ENCODE measurements around the gene GPR42. TPM values are rescaled to one million over a fixed set of nuclear protein-coding genes. Genes with fewer than 3 reads are reported as not detected.
A peak's percentile ranks its signal among the peaks of the same experiment; 100 is the strongest.

Gene GPR42
- total and polyA plus RNA-seq, 11 donors: not detected

- DNase-seq (no peak), ATAC-seq (no peak)
- peaks cover 0 to 9% (median 0%) of the 10 kb centered on the region in 12 donors for H3K4me1 ChIP-seq
Observed at GRCh38 chr19:35341565-35342225, 29.2 kb upstream of the GPR42 start.

GRCh38 chr19:35342430-35342829 lies 28.4 kb upstream of the GPR42 start:
- WGBS, 4 donors: 49 to 66% (median 52%) methylated on average over 5 of the region's 5 CpGs
- no peaks in the 10 kb centered on the region for H3K36me3 ChIP-seq
- DNase-seq (no peak), ATAC-seq (no peak)
- no peaks in the 10 kb centered on the region for H3K9me3 ChIP-seq
- no peak overlapping the region for H3K27ac ChIP-seq
- TF ChIP-seq POLR2A (IDR thresholded peaks at IDR 0.05): no peak
- no peak for TF ChIP-seq CTCF (IDR thresholded peaks at IDR 0.05)
- H3K27me3 ChIP-seq: peaks cover 0 to 5% (median 0%) of the 10 kb centered on the region in 9 donors
- intact Hi-C loops (cut with DNase I): no loop called here
- peaks cover 0 to 16% (median 0%) of the 10 kb centered on the region in 12 donors for H3K4me1 ChIP-seq
- H3K4me3 ChIP-seq: no peak overlapping the region

More at GRCh38 chr19:35341565-35342225, 29.2 kb upstream of the GPR42 start:
- no peak overlapping the region for H3K4me3 ChIP-seq
- intact Hi-C loops (cut with DNase I): no loop called here
- no peak for TF ChIP-seq POLR2A (IDR thresholded peaks at IDR 0.05)
- no peak for TF ChIP-seq CTCF (IDR thresholded peaks at IDR 0.05)
- WGBS, 4 donors: 76 to 89% (median 81%) methylated on average over 14 of the region's 14 CpGs
- H3K36me3 ChIP-seq: no peaks in the 10 kb centered on the region
- H3K27ac ChIP-seq: no peak overlapping the region
- peaks cover 0 to 5% (median 0%) of the 10 kb centered on the region in 9 donors for H3K27me3 ChIP-seq
- no peaks in the 10 kb centered on the region for H3K9me3 ChIP-seq

GRCh38 chr19:35344511-35345031 lies 26.3 kb upstream of the GPR42 start:
- TF ChIP-seq CTCF (IDR thresholded peaks at IDR 0.05) (no peak), POLR2A (IDR thresholded peaks at IDR 0.05) (no peak)
- WGBS, 4 donors: 76 to 85% (median 83%) methylated on average over 13 to 17 of the region's 17 CpGs
- DNase-seq: peak in 1 of 5 donors; percentile 33
- H3K27me3 ChIP-seq: peaks cover 0 to 9% (median 0%) of the 10 kb centered on the region in 9 donors
- peaks cover 0 to 26% (median 0%) of the 10 kb centered on the region in 12 donors for H3K4me1 ChIP-seq
- ATAC-seq: no peak
- no peaks in the 10 kb centered on the region for H3K9me3 ChIP-seq
- intact Hi-C loops (cut with DNase I): no loop called here
- H3K4me3 ChIP-seq: no peak overlapping the region
- H3K36me3 ChIP-seq: no peaks in the 10 kb centered on the region
- no peak overlapping the region for H3K27ac ChIP-seq

GRCh38 chr19:35345671-35346111 lies 25.2 kb upstream of the GPR42 start:
- 70 to 78% (median 73%) methylated on average over 10 to 11 of the region's 11 CpGs for WGBS, 4 donors
- DNase-seq (no peak), ATAC-seq (no peak)
- Histone ChIP-seq H3K4me1 (peaks cover 0 to 26% (median 0%) of the 10 kb centered on the region in 12 donors), H3K36me3 (no peaks in the 10 kb centered on the region), H3K4me3 (no peak overlapping the region), H3K9me3 (no peaks in the 10 kb centered on the region), H3K27ac (no peak overlapping the region), H3K27me3 (peaks cover 0 to 9% (median 0%) of the 10 kb centered on the region in 9 donors)
- intact Hi-C loops (cut with DNase I): no loop called here
- no peak for TF ChIP-seq CTCF (IDR thresholded peaks at IDR 0.05)
- no peak for TF ChIP-seq POLR2A (IDR thresholded peaks at IDR 0.05)

Measured in heart left ventricle (tissue), 16 donors.